Panc1 (cell line): ENCODE measurements around the gene SYT9.

Source experiments
- CTCF ChIP-seq: fragments of 450-650 bp; IDR thresholded peaks from 2 replicates; pipeline ENCODE4 v1.5.1; 2017; ENCODE audit warnings: mild to moderate bottlenecking
- POLR2AphosphoS5 ChIP-seq: IDR thresholded peaks from 2 replicates; pipeline ENCODE4 v1.6.1; 2012; ENCODE audit warnings: mild to moderate bottlenecking, low read depth, low read length, moderate library complexity
- REST ChIP-seq, 2 experiments: IDR thresholded peaks; 2 replicates each; pipeline ENCODE4 v1.6.1; 2011 to 2012; ENCODE audit warnings: low read depth in 2 of 2, control low read depth in 1 of 2, low read length in 1 of 2, mild to moderate bottlenecking in 1 of 2, moderate library complexity in 1 of 2; ENCODE audit not compliant: insufficient read depth in 1 of 2
- SIN3A ChIP-seq: IDR thresholded peaks from 2 replicates; pipeline ENCODE4 v1.6.1; 2012; ENCODE audit warnings: low read depth, mild to moderate bottlenecking, low read length, moderate library complexity, borderline replicate concordance; ENCODE audit not compliant: insufficient read depth

GRCh38 chr11:7303146-7303545 lies 51.4 kb downstream of the SYT9 start:
- TF ChIP-seq SIN3A (no peak), CTCF (no peak), POLR2AphosphoS5 (no peak), REST (IDR thresholded peaks at IDR 0.05; ENCODE audit: insufficient read depth in 1 of 2, low read depth in 2 of 2, low read length in 1 of 2) (no peak)
